Activated T-helper 9 cell treated with anti-CD3 and anti-CD28 coated beads, Interleukin-2, amount 50 U/mL, for 16 hours (primary cell): ENCODE data around the gene DPP3.
"Not testable (repeated sequence)": the region's sequence is repeated elsewhere in the genome, so short reads cannot be mapped to it uniquely, and the experiment has no call there.

Experiments
- DNase-seq: peaks from one replicate; pipeline ENCODE4 v3.0.0-alpha.2; 2020; ENCODE audit warnings: low read depth

DPP3 gene

DNA sequence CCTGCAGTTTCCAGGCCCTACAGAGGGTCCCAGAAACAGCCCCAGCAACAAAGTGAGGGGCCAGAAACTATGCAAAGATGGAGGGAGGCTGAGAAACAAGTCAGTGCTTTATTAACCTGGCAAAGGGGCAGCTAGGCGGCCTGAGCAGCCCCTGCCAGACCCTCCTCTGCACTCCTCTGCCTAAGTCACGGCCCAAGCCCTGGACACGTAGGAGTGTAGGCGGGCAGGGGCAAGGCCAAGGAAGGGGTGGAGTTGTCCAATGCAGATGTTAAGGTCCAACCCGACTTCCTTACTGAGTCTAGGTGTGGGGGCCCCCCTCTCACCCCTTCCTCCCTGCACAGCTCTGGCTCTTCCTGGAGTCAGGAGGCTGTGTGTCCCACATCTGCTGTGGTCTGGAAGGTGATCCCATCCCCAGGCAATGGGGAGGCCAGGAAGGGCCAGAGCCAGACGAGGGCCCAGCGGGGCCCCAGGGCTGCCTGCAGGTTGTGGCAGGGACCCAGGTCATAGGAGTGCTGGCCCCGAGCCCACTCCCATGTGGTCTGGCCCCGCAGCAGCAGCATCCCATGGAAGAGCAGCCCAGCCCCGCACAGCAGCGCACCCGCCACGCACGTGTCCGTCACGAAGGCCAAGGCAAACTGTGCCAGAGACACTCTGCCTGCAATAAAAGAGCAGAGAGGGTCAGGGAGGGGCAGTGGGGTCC lies 59.1 kb downstream of the DPP3 start:
- no peak for DNase-seq

DNA sequence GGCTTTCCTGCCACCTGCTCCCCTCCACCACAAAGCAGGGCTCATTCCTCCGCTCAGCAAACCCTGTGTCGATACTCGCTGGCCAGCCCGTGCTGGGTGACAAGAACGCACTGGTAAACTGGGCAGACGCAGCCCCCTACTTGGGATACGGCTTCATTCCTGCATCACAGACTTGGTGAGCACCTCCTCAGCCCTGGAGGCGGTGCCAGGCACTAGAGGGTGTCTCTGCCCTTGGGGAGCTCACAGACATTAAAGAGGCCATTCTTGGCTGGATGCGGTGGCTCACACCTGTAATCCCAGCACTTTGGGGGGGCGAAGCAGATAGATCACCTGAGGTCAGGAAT lies 59.6 kb downstream of the DPP3 start:
- DNase-seq = no peak

DNA sequence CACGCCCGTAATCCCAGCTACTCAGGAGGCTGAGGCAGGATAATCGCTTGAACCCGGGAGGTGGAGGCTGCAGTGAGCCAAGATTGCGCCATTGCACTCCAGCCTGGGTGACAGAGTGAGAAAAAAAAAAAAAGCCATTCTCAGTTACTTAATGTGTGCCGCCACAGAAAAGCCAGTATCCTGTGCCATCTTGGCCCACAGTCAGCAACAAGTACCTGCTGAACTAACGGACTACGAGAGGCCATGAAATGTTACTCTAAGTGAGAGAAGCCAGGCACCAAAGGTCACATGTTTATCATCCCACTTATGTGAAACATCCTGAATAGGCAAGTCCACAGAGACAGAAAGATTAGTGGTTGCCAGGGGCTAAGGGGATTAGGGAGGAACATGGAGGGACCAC lies 60.4 kb downstream of the DPP3 start:
- not testable (repeated sequence) for DNase-seq

DNA sequence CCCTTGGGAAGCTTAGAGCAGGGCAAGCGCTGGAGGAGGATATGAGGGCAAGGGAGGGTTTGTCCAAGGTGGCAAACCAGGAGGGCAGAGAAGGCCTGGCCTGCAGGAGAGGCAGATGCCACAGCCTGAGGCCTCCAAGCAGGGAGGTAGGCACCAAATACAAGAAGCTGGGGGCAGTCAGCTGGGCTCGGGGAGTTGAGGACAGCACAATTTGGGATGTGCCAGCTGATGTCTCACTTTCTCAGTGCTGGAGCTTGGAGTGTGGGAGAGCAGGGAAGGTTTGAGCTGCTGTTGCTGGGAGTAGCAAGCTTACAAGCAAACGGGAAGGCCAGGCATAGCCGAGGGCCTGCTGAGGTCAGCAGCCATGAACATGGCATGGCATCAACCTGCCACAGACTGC lies 61.7 kb downstream of the DPP3 start:
- DNase-seq = no peak

DNA sequence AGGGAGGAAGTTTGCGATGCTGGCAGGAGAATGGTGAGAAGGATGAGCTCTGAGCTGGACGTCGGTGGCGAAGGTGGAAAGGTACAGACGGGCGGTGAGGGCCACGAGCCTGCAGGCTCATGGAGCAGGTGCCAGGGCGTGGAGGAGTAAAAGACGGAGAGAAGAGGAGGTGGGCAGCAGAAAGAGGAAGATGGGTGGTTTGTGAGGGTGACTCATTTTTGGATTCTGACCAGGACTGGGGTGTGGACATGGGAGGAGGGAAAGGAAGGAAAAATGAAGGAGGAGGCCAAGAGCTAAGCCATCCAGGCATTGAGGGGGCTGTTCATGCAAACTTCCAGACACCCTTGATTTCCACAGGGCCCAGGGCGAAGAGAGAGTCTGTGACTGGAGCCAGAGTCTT lies 62.1 kb downstream of the DPP3 start:
- DNase-seq = no peak

DNA sequence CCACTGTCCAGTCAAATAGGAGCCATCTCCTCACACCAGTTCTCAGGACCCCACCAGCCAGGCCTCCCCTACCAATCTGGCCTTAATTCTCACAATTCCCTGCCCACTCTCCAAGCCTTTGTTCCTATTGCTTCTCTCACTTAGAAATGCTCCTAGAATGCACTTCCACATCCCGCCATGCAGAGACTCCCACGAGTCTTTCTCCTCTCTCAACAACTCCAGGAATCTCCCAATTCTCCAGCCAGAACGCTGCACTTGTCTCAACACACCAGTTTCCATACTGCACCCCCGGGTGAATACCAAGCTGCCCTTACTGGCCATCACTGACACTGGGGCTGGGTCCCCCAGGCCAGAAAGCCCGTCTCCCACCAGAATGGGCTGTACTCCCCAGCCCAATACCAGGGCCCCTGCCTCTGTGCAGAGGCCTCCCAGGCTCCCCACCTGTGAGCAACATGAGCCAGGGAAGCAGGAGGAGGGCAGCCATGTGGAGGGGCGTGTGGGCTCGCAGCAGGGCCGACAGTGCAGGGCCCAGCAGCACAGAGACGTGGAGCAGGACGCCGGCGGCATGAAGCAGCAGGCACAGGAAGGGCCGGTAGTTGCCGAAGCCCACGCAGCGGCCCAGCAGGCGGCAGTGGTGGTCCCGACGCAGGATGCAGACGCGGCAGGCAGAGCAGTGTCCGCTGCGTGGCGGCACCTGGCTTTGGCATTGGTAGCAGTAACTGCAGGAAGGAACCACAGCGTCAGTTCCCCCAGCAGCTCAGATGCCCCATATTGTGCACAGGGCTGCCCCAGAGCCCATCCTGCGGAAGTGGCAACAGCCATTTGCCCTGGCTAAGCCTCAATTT lies 63.3 kb downstream of the DPP3 start:
- peak; percentile 26 for DNase-seq

DNA sequence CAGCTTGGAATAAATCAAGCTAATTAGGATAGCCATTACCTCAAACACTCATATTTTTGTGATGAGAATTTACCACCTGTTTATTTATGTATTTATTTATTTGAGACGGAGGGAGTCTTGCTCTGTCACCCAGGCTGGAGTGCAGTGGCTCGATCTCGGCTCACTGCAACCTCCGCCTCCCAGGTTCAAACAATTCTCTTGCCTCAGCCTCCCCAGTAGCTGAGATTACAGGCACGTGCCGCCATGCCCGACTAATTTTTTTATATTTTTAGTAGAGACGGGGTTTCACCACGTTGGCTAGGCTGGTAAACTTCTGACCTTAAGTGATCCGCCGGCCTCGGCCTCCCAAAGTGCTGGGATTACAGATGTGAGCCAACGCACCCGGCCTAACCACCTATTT lies 64.7 kb downstream of the DPP3 start:
- DNase-seq = not testable (repeated sequence)

DNA sequence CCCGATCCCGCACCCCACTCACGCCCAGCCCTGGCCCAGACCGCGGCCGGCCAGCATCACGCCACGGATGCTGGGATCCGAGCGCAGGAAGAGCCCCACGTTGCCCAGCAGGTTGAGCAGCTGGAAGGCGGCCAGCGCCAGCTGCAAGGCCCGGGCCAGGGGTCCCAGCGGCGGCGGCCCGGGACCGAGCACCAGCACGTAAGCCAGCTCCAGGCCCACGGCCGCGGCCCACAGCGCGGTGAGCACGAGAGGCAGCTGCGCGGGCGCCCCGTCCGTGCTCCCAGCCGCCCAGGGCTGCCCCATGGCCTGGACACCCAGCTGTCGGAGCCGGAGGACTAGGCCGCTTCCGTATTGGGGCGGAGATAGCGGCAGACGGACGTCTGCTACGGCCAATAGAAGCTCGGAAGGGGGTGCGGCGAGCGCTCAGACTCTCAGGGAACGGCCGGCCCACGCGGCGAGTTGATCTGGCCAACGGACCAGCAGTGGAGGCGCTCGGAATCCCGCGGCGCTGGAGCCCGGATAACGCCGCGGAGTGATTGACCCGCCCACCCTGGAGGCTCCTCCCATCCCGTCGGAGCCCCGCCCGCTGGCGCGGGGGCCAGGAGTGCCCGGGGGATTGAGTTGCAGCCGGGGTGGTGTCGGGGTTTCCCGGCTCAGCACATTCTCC lies 65.6 kb downstream of the DPP3 start, which contains the start of gene ZDHHC24:
TSS of gene ZDHHC24 (minus strand) at position 348 of the 667 bp plus-strand sequence. CDS start at position 303, 45 bp downstream.
- peak; percentile 84 for DNase-seq

DNA sequence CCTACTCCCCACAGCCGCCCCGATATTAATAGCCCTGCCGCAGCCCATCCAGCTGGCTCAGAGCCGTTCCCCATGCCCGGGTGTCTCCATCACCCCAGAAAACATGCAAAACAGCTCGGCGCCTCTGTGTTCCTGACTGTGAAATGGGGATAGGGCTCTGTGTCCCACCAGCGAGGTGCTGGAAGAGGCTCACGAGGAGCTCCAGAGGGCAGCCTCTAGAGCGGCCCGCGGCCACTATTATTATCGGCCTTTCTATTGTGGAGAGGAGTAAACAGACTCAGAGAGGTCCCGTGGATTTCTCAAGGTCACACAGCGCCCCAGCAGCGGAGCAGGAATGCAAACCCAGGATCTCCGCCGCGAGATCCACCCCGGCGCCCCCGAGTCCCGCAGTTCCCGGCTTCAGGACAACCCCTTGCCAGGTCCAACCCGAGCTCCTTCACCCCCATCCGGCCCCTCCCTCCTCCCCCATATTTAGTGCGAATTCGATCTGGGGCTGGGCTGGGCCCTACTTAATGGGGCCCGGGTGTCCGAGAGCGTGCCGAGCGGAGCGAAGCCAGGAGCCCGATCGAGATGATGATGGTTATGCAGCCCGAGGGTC lies 66.2 kb downstream of the DPP3 start, which contains the start of gene ACTN3:
TSS of gene ACTN3 (plus strand) at position 536 of the 598 bp plus-strand sequence. CDS start at position 571, 35 bp downstream.
- no peak for DNase-seq

DNA sequence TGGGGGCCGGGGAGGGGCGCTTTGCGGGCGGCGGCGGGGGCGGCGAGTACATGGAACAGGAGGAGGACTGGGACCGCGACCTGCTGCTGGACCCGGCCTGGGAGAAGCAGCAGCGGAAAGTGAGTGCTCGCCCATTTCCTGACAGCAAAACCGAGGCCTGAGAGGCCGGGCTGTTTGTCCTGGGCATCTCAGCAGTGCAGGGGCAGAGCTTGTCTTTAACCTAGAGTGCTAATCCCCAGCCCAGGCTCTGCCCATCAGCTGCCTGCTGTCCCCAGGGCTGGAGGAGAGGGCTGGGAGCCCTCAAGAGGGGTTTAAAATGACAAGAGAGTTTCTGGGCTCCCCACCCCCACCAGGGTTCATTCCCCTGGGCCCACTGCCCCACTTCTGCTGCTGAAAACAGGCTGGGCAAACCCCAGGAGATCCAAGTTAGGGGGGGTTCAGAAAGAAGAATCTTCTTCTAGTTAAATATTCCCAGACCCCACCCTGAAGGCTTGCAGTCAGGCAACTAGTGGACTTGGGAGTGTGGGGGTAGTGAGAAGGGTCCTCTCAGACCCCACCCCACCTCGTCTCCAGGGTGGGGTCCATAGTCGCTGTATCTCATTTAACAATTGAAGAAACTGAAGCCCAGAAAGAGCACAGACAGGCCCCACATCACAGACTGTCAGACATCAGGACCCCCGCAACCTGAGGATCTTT lies 66.9 kb downstream of the DPP3 start:
- DNase-seq = no peak

DNA sequence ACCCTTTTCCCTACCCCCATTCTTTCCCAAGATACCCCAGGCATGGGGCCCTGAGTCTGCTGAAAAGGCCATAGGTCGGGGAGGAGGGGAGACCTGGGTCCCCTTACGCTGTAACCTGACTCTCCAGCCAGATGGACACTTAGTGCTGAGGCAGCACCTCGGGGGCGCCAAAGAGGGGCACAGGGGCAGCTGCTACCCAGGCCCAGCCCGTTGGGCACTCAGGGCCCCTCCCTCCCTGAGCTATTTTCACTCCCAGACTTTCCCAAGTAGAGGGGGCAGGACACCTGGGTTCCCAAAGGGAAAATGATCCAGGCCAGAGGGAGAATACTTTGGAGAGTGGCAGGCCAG lies 67.4 kb downstream of the DPP3 start:
- DNase-seq = no peak

DNA sequence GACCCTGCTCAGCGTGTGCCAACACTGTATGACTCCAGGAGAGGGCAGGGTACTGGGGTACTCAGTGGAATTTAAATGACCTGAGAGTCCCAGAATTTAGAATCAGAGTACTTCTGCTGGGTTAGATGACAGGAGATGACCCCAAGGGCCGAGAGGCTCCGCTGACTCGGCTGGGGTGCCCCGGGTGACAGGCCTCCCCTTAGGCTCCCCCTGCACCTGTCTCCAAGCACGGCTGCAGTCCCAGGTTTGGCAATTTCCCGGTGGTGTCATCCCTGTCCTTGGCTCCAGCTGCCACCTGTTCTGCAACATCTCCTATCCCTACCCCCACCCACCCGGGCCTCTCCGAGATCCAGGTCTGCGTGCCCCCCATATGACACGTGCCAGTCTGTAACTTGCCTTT lies 67.8 kb downstream of the DPP3 start:
- DNase-seq = no peak

DNA sequence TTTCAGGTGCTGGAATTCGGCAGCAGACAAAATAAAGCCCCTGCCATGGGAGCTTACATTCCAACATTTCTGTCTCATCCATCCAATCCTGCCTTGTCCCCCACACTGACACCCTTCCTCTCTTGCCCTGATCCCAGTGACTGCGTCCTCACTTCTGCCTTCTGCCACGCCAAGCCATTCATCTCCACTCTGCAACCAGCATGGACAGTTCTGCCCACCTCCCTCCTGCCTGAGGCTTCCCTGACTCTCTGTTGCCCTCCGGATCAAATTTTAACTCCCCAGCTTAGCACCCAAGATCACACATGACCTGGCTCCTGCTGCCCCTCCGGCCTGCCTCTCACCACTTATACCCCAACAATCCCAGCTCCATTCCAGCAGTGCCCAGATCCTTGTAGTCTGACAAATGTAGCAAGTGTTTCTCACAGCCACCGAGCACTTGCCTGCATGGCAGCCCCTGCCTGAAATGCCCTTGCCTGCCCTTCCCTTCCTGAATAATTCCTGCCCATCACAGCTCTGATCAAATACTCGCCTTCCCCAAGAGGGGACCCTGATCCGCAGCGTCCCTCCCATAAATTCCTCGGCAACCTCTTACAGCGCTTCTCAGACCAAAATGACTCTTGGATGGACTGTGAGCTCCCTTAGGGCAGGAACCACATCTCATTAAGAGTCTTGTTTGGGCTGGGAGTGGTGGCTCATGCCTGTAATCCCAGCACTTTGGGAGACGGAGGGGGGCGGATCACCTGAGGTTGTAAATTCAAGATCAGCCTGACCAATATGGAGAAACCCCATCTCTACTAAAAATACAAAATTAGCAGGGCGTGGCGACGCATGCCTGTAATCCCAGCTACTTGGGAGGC lies 68.8 kb downstream of the DPP3 start:
- DNase-seq = no peak

DNA sequence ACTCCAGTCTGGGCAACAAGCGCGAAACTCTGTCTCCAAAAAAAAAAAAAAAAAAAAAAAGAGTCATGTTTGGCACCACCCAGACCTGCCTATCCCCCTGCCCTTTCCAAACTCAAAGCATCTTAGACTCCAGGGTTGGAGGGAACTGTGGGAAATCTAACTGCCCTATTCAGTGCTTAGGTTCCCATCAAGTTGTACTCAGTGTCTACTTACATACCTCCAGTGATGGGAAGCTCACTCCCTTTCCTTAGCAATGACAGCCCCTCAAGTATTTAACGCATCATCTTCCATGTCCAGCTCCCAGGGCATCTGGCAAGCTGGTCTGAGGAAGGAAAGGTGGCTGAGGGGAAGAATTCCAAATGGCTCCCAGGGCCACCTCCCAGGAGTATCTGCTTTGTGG lies 69.5 kb downstream of the DPP3 start:
- DNase-seq = no peak

DNA sequence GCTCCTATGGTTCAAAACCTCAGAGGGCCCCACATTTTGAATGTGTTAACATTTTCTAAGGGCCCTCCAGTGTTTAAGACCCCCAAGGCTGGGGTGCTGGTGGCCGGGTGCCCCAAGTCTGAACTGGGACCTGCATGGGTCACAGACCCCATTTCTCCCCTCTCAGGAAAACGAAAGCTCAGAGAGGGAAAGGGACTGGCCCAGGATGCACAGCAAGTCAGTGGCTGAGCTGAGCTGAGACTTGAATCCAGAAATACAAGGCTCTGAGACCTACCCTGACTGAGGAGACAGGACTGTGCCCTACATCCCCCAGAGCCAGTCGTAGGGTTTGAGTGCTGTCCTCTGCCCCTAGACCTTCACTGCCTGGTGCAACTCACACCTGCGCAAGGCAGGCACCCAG lies 70.7 kb downstream of the DPP3 start:
- DNase-seq = no peak

DNA sequence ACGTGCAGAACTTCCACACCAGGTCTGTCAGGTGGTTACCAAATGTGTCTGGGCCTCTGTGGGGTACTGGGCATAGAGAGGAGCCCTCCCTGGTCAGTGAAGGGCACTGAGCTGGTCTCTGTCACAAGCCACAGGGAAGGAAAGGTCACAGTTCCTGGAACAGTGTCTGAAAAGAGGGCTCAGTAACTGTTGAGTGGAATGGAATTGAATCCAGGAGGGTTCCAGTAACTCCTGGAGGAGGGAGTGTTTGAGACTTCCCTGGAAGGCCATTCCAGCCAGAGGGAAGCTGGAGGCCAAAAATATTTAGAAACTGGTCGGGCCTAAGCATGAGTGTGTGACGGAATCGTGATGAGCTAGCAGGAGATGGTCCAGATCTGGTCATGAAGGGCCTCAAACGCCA lies 74.4 kb downstream of the DPP3 start:
- DNase-seq = no peak

DNA sequence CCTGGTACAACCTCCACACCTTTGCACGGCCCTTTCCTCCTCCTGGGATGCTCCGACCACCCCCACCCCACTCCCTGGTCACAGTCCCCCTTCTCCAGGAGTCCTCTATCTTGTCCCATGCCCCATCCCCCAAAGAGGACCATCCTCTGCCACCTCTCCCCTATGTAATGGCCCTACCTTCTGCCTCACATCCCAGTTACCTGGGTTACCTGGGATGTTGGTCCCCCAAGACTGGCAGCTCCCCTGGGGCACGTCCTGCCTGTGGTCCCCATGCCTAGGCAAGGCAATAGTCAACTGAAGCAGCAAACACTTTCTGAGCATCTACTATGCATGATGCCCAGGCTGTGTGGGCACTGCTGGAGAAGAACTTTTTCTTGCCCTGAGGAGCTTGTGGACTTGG lies 75.2 kb downstream of the DPP3 start:
- no peak for DNase-seq

DNA sequence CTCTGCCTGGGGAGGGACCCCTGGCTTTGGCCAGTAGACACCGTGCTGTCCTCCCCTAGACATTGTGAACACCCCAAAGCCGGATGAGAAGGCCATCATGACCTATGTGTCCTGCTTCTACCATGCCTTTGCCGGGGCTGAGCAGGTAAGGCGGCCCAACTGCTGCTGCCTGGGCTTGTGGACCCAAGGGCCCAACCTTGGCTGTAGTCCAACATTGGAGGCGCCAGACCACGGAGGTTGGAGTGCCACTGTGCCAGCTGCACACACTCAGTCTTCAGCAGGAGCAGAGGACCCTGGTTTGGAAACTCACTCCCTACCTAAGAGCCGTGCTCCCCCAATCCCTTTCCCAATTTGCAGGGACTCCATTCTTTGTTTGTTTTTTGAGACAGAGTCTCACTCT lies 75.9 kb downstream of the DPP3 start:
- no peak for DNase-seq

DNA sequence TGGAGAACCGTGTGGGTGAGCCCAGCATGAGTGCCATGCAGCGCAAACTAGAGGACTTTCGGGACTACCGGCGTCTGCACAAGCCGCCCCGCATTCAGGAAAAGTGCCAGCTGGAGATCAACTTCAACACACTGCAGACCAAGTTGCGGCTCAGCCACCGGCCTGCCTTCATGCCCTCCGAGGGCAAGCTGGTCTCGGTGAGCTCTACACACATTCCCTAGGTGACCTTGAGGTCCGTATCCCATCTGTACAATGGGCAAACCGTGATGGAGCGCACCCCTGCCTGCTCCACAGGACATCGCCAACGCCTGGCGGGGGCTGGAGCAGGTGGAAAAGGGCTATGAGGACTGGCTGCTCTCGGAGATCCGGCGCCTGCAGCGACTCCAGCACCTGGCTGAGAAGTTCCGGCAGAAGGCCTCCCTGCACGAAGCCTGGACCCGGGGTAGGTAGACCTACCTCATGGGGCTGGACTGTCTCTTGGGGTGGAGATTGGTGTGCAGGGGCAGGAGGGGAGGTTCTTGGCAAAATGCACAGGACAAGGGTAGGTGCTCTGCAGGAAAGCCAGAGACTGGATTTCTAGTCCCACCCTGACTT lies 77.6 kb downstream of the DPP3 start:
- no peak for DNase-seq
